GM21723 (cell line): ENCODE data around the gene FBLN2.

ENCODE experiments used
- ATAC-seq: cut with Tn5 transposase; IDR thresholded peaks from one replicate; pipeline ENCODE4 v1.9.1; 2021; ENCODE audit warnings: mild to moderate bottlenecking, moderate library complexity; ENCODE audit not compliant: unreplicated experiment

Gene FBLN2

DNA sequence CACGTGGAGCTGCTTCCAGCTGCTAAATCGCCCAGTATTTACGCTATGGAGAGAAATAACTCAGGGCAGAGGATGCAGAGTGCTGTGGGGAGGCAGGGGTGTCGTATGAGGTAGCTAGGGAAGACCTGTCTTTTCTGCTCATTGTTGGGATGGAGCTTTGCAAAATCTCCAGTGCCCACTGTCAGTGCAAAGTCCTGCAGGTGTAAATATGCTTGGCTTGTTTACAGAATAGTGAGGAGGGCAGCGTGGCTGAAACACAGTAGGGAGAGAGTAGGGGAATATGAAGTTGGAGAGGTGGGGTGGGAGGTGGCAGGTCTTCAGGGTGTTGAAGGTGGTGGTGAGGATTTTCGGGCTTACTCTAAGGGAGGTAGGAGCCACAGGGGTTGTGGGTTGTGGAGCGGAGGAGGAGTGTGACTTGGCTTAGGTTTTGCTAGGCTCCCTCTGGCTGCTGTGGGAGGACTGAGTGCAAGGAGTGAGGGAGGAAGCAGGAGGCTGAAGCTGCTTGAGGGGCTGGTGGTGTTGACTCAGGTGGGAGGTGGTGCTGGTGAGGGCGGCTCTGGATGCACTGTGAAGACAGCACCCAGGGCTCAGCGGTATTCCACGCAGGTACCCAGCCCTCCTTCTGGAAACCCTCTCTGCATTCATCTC is 125.7 kb downstream of the FBLN2 start:
- no peak for ATAC-seq

- ATAC-seq: no peak
Measured at GRCh38 chr3:13676356-13677017, 127.6 kb downstream of the FBLN2 start.

GRCh38 chr3:13677272-13677671 is 128.3 kb downstream of the FBLN2 start:
- no peak for ATAC-seq

- ATAC-seq: no peak
Measured at GRCh38 chr3:13681931-13682330, 133.0 kb downstream of the FBLN2 start.

- no peak for ATAC-seq
Measured at GRCh38 chr3:13682331-13683013, 133.5 kb downstream of the FBLN2 start.

GRCh38 chr3:13683288-13683687 is 134.4 kb downstream of the FBLN2 start:
- no peak for ATAC-seq

DNA sequence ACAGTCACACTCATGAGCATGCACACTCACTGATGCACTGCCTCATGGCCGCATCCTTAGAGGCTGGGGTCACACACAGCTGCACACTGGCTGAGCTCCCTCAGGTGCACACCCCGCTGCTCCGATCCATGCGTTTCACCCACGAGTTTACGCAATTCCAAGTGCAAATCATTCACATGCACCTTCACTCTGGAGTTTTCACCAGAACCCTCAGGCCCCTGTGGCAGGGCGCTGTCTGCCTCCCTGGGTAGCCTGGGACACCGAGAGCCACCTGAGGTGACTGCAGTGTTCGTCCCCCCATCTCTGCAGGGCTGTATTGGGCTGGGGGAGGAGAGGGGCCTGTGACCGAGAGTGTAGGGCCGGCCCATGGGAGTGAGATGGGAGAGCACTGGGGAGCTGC is 134.8 kb downstream of the FBLN2 start:
- no peak for ATAC-seq

DNA sequence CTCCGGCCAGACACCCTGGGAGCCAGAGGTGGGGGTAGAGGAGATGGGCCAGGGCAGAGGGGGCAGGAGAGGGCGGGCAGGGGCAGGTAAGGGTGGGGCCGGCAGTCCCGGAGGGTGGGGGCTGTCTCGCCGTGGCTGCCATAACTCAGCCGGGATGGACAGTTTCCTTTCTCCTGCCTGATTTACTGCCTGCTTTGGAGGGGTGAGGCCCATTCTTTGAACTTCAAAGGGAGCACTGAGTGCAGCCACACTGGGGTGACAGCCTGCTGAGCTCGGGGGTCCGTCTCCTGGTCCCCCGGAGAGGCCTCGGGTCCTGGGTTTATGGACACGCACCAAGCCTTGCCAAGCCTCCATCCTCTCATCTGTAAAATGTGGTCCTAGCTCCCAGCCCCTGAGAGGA is 135.4 kb downstream of the FBLN2 start:
- no peak for ATAC-seq

- ATAC-seq: no peak
Measured at GRCh38 chr3:13684854-13685253, 135.9 kb downstream of the FBLN2 start.

DNA sequence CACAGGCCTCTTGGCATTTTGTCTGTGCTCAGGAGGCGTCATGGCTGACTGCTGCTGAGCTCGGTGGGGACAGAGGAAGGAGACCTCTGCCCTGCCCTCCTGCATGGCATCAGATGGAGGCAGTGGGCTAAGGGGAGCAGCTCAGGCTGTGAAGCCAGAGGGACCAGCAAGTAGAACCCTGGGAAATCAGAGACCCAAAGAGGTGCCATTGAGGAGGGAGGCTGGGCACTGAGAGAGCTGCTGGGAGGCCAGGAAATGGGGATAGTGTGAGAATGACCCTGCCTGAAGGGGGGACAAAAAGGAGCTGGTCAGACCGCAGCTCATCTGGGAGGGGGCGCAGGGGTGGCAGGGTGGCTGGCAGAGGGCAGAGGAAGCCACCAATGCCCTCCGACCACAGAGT is 136.8 kb downstream of the FBLN2 start:
- no peak for ATAC-seq

DNA sequence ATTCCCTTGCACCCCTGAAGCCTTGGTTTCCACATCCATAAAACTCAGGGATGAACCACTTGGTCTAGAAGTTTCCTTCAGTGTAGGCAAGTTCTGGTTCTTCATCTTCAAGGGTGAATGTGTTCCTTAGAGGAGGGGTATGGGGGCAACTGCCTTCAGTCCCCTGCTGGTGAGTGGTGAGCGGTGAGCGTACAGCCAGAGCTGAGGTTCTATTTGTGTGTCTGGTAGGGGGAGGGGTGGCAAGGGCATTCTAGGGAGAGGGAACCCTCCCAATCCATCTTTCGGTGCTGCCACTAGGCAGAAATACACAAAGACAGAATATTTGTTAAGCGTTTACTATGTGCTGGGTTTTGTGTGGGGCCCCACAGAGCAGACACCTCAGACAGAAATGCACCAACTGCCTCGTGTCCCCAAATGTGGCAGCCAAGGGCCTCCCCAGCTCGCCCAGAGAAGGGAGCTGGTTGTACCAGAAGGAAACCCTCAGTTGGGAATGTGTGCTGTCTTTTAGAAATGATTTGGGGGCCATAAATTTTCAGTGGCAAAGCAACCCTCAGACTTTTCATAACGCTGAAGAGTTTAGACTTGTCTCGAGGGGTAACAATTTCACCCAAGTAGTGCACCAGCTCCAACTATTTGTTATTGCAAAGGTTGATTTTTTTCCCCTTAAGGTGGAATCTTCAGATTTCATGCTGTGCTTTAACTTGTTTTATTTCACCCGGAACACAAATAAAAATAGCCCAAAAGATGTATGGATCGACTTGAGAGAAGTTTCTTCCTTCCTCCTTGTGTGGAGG is 137.6 kb downstream of the FBLN2 start:
- ATAC-seq: no peak

DNA sequence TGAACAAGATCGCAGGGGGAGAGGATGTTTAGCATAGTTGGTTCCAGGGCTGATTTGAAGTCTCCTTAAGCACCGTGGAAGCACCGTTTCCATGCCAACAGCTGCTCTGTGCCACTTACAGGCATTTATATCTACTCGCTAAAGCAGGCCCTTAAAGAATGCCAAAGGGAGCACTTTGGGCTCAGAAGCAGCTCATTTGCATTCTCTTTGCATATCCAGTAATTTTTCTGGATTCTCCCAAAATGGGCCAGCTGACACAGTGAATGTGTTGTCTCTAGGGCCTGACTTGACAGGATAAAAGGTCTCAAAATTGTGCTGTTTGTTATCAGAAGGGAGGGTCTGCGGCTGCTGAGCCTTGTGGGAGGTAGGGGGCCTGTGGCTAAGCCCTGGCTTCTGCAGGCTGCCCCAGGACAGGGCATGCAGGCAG is 138.6 kb downstream of the FBLN2 start:
- ATAC-seq: no peak
